Parathyroid adenoma (tissue), 2 donors: Measurements from ENCODE around the gene DLGAP3.

Experiments
- H2AFZ ChIP-seq: fragments of 300-600 bp; sonication (generic); one replicate; pipeline ENCODE4 v1.7.0; 2017; ENCODE audit warnings: antibody characterized with exemption, mild to moderate bottlenecking
- H3K27ac ChIP-seq: fragments of 300-600 bp; sonication (generic); one replicate; pipeline ENCODE4 v1.7.0; 2017
- H3K27me3 ChIP-seq: fragments of 300-600 bp; sonication (generic); one replicate; pipeline ENCODE4 v1.7.0; 2017; ENCODE audit warnings: low read length; ENCODE audit not compliant: control insufficient read depth, insufficient read depth
- H3K36me3 ChIP-seq: fragments of 300-600 bp; sonication (generic); one replicate; pipeline ENCODE4 v1.7.0; 2017; ENCODE audit warnings: low read length; ENCODE audit not compliant: control insufficient read depth, insufficient read depth
- H3K4me1 ChIP-seq: fragments of 300-600 bp; sonication (generic); one replicate; pipeline ENCODE4 v1.7.0; 2017; ENCODE audit warnings: control low read depth
- H3K4me2 ChIP-seq: fragments of 300-600 bp; sonication (generic); one replicate; pipeline ENCODE4 v1.7.0; 2017; ENCODE audit warnings: low read length
- H3K4me3 ChIP-seq: fragments of 300-600 bp; sonication (generic); one replicate; pipeline ENCODE4 v1.7.0; 2017; ENCODE audit warnings: low read depth, low read length
- H3K79me2 ChIP-seq: fragments of 300-600 bp; sonication (generic); one replicate; pipeline ENCODE4 v1.7.0; 2017; ENCODE audit warnings: control low read depth
- H3K9ac ChIP-seq: fragments of 300-600 bp; sonication (generic); one replicate; pipeline ENCODE4 v1.7.0; 2017; ENCODE audit warnings: mild to moderate bottlenecking
- H3K9me3 ChIP-seq: fragments of 300-600 bp; sonication (generic); one replicate; pipeline ENCODE4 v1.7.0; 2017; ENCODE audit warnings: low read length; ENCODE audit not compliant: control insufficient read depth
- TF ChIP-seq, protein P1 (sequence below): fragments of 300-600 bp; sonication (generic); IDR thresholded peaks from one replicate; pipeline ENCODE4 v1.7.0; 2017; ENCODE audit warnings: antibody characterized with exemption, mild to moderate bottlenecking
- donor health status: primary hyperparathyroidism.

DLGAP3 gene

DNA sequence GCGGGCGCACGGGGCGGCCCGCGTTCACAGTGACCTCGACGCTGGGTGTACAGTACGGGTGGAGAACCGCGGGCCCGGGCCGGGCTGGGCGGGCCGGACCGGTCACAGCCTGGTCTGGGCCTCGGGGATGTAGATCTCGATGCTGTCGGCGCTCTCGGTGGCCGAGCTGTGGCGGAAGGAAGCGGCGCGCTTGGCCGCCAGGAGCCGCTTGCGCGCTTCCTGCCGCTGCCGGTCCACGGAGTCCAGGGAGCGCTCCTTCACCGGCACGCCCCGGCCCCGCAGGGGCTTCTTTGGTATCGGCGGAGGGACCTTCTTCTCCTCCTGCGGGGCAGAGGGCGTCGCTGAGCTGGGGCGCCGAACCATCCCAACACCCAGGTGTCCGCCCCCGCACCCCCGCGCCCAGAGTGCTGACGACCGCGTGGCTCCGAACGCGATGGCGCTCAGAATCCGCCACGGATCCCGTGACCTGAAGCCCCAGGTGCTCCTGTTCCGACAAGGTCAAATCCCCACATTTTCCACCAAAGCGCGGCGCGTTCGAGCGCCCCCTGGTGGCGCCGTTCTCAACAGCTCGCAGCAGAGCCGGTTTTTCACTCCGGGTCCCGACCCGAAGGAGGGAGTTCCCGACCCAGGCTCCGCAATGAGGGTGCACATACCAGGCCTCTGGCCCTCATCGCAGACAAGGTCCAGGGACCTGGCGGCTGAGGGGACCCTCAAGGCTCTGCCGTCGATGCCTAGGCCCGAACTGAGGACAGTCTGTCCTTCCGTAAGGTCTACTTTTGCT lies 63.3 kb downstream of the DLGAP3 start:
- TF ChIP-seq, protein P1, sequence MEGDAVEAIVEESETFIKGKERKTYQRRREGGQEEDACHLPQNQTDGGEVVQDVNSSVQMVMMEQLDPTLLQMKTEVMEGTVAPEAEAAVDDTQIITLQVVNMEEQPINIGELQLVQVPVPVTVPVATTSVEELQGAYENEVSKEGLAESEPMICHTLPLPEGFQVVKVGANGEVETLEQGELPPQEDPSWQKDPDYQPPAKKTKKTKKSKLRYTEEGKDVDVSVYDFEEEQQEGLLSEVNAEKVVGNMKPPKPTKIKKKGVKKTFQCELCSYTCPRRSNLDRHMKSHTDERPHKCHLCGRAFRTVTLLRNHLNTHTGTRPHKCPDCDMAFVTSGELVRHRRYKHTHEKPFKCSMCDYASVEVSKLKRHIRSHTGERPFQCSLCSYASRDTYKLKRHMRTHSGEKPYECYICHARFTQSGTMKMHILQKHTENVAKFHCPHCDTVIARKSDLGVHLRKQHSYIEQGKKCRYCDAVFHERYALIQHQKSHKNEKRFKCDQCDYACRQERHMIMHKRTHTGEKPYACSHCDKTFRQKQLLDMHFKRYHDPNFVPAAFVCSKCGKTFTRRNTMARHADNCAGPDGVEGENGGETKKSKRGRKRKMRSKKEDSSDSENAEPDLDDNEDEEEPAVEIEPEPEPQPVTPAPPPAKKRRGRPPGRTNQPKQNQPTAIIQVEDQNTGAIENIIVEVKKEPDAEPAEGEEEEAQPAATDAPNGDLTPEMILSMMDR = peak; percentile 88
- no peaks in the 10 kb centered on the region for H3K79me2 ChIP-seq
- peak overlapping the region; percentile 65 for H3K4me3 ChIP-seq

DNA sequence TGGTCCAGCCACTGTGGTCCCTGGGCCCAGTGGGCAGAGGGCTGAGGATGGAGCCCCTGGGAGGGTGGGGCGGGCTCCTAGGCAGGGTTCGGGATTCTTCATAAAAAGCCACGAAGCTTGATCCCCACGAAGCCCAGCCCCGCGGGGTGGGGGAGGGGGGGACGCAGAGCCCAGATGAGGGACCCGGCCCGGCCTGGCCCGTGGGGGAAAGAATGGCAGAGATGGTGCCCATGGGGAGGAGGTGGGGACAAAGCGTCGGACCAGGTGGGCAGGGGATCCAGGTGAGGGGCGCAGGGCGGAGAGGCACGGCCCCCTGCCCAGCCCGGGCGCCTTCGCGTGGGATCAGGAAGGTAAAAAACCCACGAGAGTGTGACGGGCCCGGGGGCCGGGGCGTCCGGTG lies 63.9 kb downstream of the DLGAP3 start:
- Histone ChIP-seq H3K27me3 (no peaks in the 10 kb centered on the region), H3K4me3 (peak overlapping the region; percentile 65), H3K36me3 (no peaks in the 10 kb centered on the region), H3K79me2 (no peaks in the 10 kb centered on the region), H3K9me3 (no peaks in the 10 kb centered on the region), H3K27ac (peak overlapping the region; percentile 78), H3K4me2 (peak overlapping the region; percentile 80), H2AFZ (peak overlapping the region; percentile 97), H3K4me1 (no peaks in the 10 kb centered on the region), H3K9ac (no peak overlapping the region)
- TF ChIP-seq, protein P1 = no peak

More for the DNA sequence above, 63.3 kb downstream of the DLGAP3 start:
- Histone ChIP-seq H3K4me2 (peak overlapping the region; percentile 80), H3K4me1 (no peaks in the 10 kb centered on the region), H3K9ac (no peak overlapping the region), H3K9me3 (no peaks in the 10 kb centered on the region), H3K36me3 (no peaks in the 10 kb centered on the region), H2AFZ (peak overlapping the region; percentile 97), H3K27ac (peak overlapping the region; percentile 78), H3K27me3 (no peaks in the 10 kb centered on the region)

DNA sequence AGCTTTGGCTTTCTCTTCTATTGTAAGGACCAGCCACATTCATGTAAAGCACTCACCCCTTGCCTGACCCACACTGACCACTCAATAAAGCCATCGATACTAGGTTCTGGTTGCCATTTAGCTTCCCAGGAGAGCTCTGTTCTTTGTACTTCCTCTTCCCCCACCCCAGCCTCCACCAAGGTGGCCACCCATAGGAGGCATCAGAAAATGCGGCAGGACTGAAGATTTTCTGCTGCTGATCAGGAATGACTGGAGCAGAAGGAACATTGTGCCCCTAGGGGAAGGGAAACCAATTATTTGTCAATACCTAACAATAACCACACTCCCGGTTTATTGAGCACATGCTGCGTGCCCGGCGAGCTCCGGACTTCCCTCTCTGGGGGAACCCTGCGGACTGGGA lies 64.7 kb downstream of the DLGAP3 start:
- Histone ChIP-seq H3K4me3 (no peak overlapping the region), H2AFZ (no peak overlapping the region), H3K9ac (no peak overlapping the region), H3K79me2 (no peaks in the 10 kb centered on the region), H3K27ac (no peak overlapping the region), H3K27me3 (no peaks in the 10 kb centered on the region), H3K9me3 (no peaks in the 10 kb centered on the region), H3K4me2 (no peak overlapping the region), H3K36me3 (no peaks in the 10 kb centered on the region), H3K4me1 (no peaks in the 10 kb centered on the region)
- TF ChIP-seq, protein P1 = no peak

DNA sequence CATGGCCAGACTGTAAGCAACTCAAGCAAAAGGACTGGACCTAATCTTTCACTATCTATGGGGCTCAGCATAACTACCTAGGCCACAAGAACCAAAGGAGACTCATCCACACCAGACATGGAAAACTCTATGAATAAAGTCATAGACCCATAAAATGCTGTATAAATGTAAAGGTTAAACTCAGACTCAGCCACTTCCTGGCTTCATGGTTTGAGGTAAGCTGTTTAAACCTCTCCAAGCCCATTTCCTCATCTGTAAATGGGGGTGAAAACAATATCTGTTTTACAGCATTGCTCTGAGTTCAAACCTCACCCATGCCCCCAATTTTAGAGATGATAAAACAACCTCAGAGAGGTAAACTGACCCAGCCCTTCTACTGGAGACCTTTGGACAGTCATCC lies 65.9 kb downstream of the DLGAP3 start:
- H2AFZ ChIP-seq = no peak overlapping the region
- H3K4me2 ChIP-seq = no peak overlapping the region
- H3K9me3 ChIP-seq = no peaks in the 10 kb centered on the region
- H3K27me3 ChIP-seq = no peaks in the 10 kb centered on the region
- peaks cover 7% of the 10 kb centered on the region for H3K79me2 ChIP-seq
- no peak overlapping the region for H3K27ac ChIP-seq
- no peak overlapping the region for H3K4me3 ChIP-seq
- H3K9ac ChIP-seq = no peak overlapping the region
- TF ChIP-seq, protein P1 = no peak
- H3K36me3 ChIP-seq = no peaks in the 10 kb centered on the region
- no peaks in the 10 kb centered on the region for H3K4me1 ChIP-seq
